Measurements from ENCODE around the gene RANBP10. TPM values are rescaled to one million over a fixed set of nuclear protein-coding genes. Genes with fewer than 3 reads are reported as not detected.

Gene RANBP10
- total and polyA plus RNA-seq, 2 of the 13 experiments (the other 11 are each of a cell fraction or from before 2014, with no cell fraction given), result 9.2 to 22.7 TPM

DNA sequence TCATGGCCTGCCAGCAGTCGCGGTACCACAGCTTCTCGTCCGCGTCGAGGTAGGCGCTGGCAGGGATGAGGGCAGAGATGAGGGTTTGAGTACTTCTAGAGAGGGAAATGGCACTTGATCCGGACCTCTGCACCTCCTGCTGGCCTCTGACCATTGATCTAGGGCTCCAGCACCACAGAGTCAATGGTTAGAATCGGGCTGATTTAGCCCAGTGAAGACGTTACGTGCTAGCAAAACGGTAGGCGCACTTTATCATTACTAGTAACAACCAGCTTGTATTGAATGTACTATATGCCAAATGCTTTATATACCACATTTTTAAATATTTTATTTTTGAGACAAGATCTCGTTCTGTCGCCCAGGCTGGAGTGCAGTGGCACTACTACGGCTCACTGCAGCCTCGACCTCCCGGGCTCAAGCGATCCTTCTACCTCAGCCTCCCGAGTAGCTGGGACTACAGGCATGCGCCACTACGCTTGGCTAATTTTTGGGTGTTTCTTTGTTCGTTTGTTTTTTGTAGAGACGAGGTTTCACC, 855 bp upstream of the RANBP10 start:
- peak; percentile 34 for FAIRE-seq
- Histone ChIP-seq H3K4me3 (replicated peaks in 1 of 3; ENCODE audit: insufficient read depth in 1 of 3, low read depth in 2 of 3, low read length in 3 of 3) (peak overlapping the region; percentile 77 to 98 (median 92)), H3K9ac (ENCODE audit: insufficient read depth, low read depth, low read length) (peak overlapping the region; percentile 65), H3K79me2 (ENCODE audit: insufficient read depth, low read length) (peaks cover 35% of the 10 kb centered on the region), H3K36me3 (replicated peaks in 1 of 2; ENCODE audit: control insufficient read depth in 1 of 2, insufficient read depth in 2 of 2, low read length in 2 of 2) (peaks cover 2 to 12% of the 10 kb centered on the region in 2 experiments; a peak in 4 of 5 replicates), H3K4me1 (ENCODE audit: insufficient read depth, low read length) (peaks cover 38% of the 10 kb centered on the region), H4K20me1 (ENCODE audit: insufficient read depth, low read length) (peaks cover 2% of the 10 kb centered on the region; the same call in 1 of the 2 replicates), H3K27me3 (ENCODE audit: control insufficient read depth in 1 of 2, insufficient read depth in 2 of 2, low read length in 2 of 2) (no peaks in the 10 kb centered on the region; a peak in 1 of 5 replicates), H3K27ac (ENCODE audit: extremely low read length, insufficient read depth, low read length) (peak overlapping the region; percentile 50), H3K9me3 (ENCODE audit: low read length) (no peaks in the 10 kb centered on the region), H3K4me2 (ENCODE audit: low read depth, low read length) (peak overlapping the region; percentile 93), H2AFZ (ENCODE audit: low read length) (peak overlapping the region; percentile 24)
- 5% methylated on average over 24 of the region's 24 CpGs for WGBS (ENCODE audit: low lambda C conversion rate)
- POLR2A ChIA-PET, result interaction anchor here (0.8 to 2.3 kb wide), 23 partner anchors 9 to 983 kb away, joined by 3 to 18 read pairs (median 5); partner anchors contain the start of genes ATP6V0D1, C16orf86, ENKD1 and GFOD2
- no peak for DNase-seq (ENCODE audit: low spot score)
- intact Hi-C loops (cut with micrococcal nuclease; ENCODE audit: unreplicated experiment), result loop anchor here (2.0 to 5.0 kb wide), 2 partner anchors 90 to 134 kb away; partner anchors contain the start of gene GFOD2
- in situ Hi-C loops (cut with HindIII; ENCODE audit: extremely low pct_ligation_motif_present, low pct_unique_long_range_greater_than_20kb), result loop anchor here (5.0 kb wide), 1 partner anchor 140 kb away; the partner anchor contains the start of genes C16orf86 and ENKD1
- CTCF ChIA-PET (ENCODE audit: low intra/inter-chr PET ratio, low total read pairs), result interaction anchor here (1.3 to 1.8 kb wide), 2 partner anchors 9 to 135 kb away, joined by 4 to 11 read pairs; no protein-coding TSS in a partner anchor
- BruUV-seq (replicated peaks), result no TSS peak
- ATAC-seq, result peak; percentile 44
- TF ChIP-seq ZNF776 (CRISPR knock-in tag; IDR thresholded peaks at IDR 0.05) (no peak), STAG1 (CRISPR knock-in tag; IDR thresholded peaks at IDR 0.05) (peak; percentile 30), MYPOP (CRISPR knock-in tag; IDR thresholded peaks at IDR 0.05) (no peak), HDAC6 (IDR thresholded peaks at IDR 0.05; ENCODE audit: low read depth, low read length) (no peak), ZNF605 (CRISPR knock-in tag; IDR thresholded peaks at IDR 0.05) (peak; percentile 72; the same call in 1 of the 2 replicates), ZNF263 (CRISPR knock-in tag; IDR thresholded peaks at IDR 0.05) (peak; percentile 48; the same call in 1 of the 2 replicates), ARID2 (CRISPR knock-in tag; IDR thresholded peaks at IDR 0.05; ENCODE audit: borderline replicate concordance) (peak; percentile 23; the same call in 1 of the 2 replicates), PRMT3 (CRISPR knock-in tag; IDR thresholded peaks at IDR 0.05; ENCODE audit: borderline replicate concordance, low read depth) (no peak), CAMTA2 (CRISPR knock-in tag; IDR thresholded peaks at IDR 0.05; ENCODE audit: borderline replicate concordance) (no peak), HOXA7 (CRISPR knock-in tag; IDR thresholded peaks at IDR 0.05) (no peak), TCF7L2 (IDR thresholded peaks at IDR 0.05; ENCODE audit: low read depth, low read length) (no peak), ZNF713 (CRISPR knock-in tag; IDR thresholded peaks at IDR 0.05) (0 out of 2 replicates have a peak, but pooled peaks have one; percentile 44), NR2F1 (CRISPR knock-in tag; IDR thresholded peaks at IDR 0.05) (peak in 1 of 2 experiments; percentile 6; a peak in 1 of 4 replicates), MBNL3 (CRISPR knock-in tag; conservative IDR thresholded peaks at IDR 0.05) (no peak), ZNF558 (CRISPR knock-in tag; IDR thresholded peaks at IDR 0.05; ENCODE audit: borderline replicate concordance) (no peak), CREB1 (IDR thresholded peaks at IDR 0.05) (no peak), CREB1 (CRISPR knock-in tag; IDR thresholded peaks at IDR 0.05) (no peak), ZNF350 (CRISPR knock-in tag; IDR thresholded peaks at IDR 0.05; ENCODE audit: borderline replicate concordance, low read depth) (peak; percentile 28; the same call in 1 of the 2 replicates), KDM3A (CRISPR knock-in tag; IDR thresholded peaks at IDR 0.05; ENCODE audit: low read depth) (no peak), ARHGAP35 (CRISPR knock-in tag; IDR thresholded peaks at IDR 0.05; ENCODE audit: borderline replicate concordance) (no peak), ZNF207 (IDR thresholded peaks at IDR 0.05; ENCODE audit: borderline replicate concordance) (no peak)
- TF ChIP-seq, protein P1, sequence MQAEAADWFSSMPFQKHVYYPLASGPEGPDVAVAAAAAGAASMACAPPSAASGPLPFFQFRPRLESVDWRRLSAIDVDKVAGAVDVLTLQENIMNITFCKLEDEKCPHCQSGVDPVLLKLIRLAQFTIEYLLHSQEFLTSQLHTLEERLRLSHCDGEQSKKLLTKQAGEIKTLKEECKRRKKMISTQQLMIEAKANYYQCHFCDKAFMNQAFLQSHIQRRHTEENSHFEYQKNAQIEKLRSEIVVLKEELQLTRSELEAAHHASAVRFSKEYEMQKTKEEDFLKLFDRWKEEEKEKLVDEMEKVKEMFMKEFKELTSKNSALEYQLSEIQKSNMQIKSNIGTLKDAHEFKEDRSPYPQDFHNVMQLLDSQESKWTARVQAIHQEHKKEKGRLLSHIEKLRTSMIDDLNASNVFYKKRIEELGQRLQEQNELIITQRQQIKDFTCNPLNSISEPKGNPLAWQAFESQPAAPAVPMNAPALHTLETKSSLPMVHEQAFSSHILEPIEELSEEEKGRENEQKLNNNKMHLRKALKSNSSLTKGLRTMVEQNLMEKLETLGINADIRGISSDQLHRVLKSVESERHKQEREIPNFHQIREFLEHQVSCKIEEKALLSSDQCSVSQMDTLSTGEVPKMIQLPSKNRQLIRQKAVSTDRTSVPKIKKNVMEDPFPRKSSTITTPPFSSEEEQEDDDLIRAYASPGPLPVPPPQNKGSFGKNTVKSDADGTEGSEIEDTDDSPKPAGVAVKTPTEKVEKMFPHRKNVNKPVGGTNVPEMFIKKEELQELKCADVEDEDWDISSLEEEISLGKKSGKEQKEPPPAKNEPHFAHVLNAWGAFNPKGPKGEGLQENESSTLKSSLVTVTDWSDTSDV (CRISPR knock-in tag; IDR thresholded peaks at IDR 0.05), result no peak

All from HepG2 (cell line).